SK-N-SH (cell line): Measurements from ENCODE around the gene CD96. TPM values are rescaled to one million over a fixed set of nuclear protein-coding genes. Genes with fewer than 3 reads are reported as not detected.

Experiments
- CTCF ChIA-PET: fragments of 300-600, 350-600 bp; formaldehyde crosslinking; extraction: SDS; loops from one replicate; lab custom pipeline; 2021; lab: Yijun Ruan, JAX
- POLR2A ChIA-PET: fragments of 350-600 bp; sonication (Branson Sonifier 250); formaldehyde crosslinking; extraction: SDS; loops from one replicate; lab custom pipeline; 2020; ENCODE audit warnings: antibody characterized with exemption, inconsistent platforms; lab: Yijun Ruan, JAX
- DNase-seq: peaks from one replicate; pipeline ENCODE4 v3.0.0; 2012
- H2AFZ ChIP-seq: fragments of 200-600 bp; sonication (generic); 2 replicates; pipeline ENCODE4 v1.8.1; 2016; ENCODE audit warnings: antibody characterized with exemption, mild to moderate bottlenecking, low read depth
- H3F3A ChIP-seq: fragments of 200-600 bp; sonication (generic); replicated peaks from 2 replicates; pipeline ENCODE3; 2016; ENCODE audit warnings: antibody characterized with exemption, mild to moderate bottlenecking; ENCODE audit not compliant: insufficient read depth
- H3K27ac ChIP-seq, 2 experiments: fragments of 200-500 bp in 1 of 2; fragments of 200-600 bp in 1 of 2; sonication (Bioruptor generic) in 1 of 2; sonication (generic), shearing (Covaris generic) in 1 of 2; 2 replicates each; pipeline versions ENCODE4 v1.5.1 to v1.6.1; 2014 to 2016; ENCODE audit warnings: low read depth in 2 of 2, inconsistent platforms in 1 of 2, low read length in 1 of 2, mild to moderate bottlenecking in 1 of 2, mixed read lengths in 1 of 2
- H3K27me3 ChIP-seq: fragments of 200-600 bp; sonication (generic), shearing (Covaris generic); 2 replicates; pipeline ENCODE4 v1.6.1; 2016; ENCODE audit warnings: mixed run types; ENCODE audit not compliant: insufficient read depth
- H3K36me3 ChIP-seq, 2 experiments: fragments of 200-500 bp in 1 of 2; fragments of 200-600 bp in 1 of 2; sonication (Bioruptor generic) in 1 of 2; sonication (generic) in 1 of 2; replicated peaks in 1 of 2; 2 replicates each; pipeline versions ENCODE3 to v1.5.1; 2014 to 2016; ENCODE audit warnings: low read length in 1 of 2, mild to moderate bottlenecking in 1 of 2; ENCODE audit not compliant: insufficient read depth in 2 of 2, control insufficient read depth in 1 of 2
- H3K4me1 ChIP-seq, 2 experiments: fragments of 200-500 bp in 1 of 2; fragments of 200-600 bp in 1 of 2; sonication (Bioruptor generic) in 1 of 2; sonication (generic), shearing (Covaris generic) in 1 of 2; 2 replicates each; pipeline versions ENCODE4 v1.5.1 to v1.6.1; 2014 to 2016; ENCODE audit warnings: low read depth in 1 of 2, low read length in 1 of 2, mixed run types in 1 of 2; ENCODE audit not compliant: insufficient read depth in 2 of 2, control insufficient read depth in 1 of 2
- H3K4me2 ChIP-seq: fragments of 200-600 bp; sonication (generic), shearing (Covaris generic); 2 replicates; pipeline ENCODE4 v1.6.1; 2017; ENCODE audit warnings: mixed run types
- H3K4me3 ChIP-seq, 2 experiments: fragments of 200-500 bp in 1 of 2; fragments of 200-600 bp in 1 of 2; sonication (Bioruptor generic) in 1 of 2; sonication (generic), shearing (Covaris generic) in 1 of 2; 2 replicates each; pipeline versions ENCODE4 v1.5.1 to v1.8.1; 2014 to 2016; ENCODE audit warnings: low read depth in 2 of 2, inconsistent platforms in 1 of 2, low read length in 1 of 2, mild to moderate bottlenecking in 1 of 2, mixed read lengths in 1 of 2, moderate library complexity in 1 of 2
- H3K79me2 ChIP-seq: fragments of 200-600 bp; sonication (generic); 2 replicates; pipeline ENCODE4 v1.8.1; 2017; ENCODE audit warnings: mild to moderate bottlenecking; ENCODE audit not compliant: insufficient read depth
- H3K9ac ChIP-seq: fragments of 200-600 bp; sonication (generic); 2 replicates; pipeline ENCODE4 v1.6.1; 2017; ENCODE audit warnings: mixed run types
- H3K9me2 ChIP-seq: fragments of 200-600 bp; sonication (generic); 2 replicates; pipeline ENCODE4 v1.6.1; 2017; ENCODE audit warnings: mixed run types
- H3K9me3 ChIP-seq: fragments of 200-600 bp; sonication (generic); 2 replicates; pipeline ENCODE4 v1.6.1; 2017; ENCODE audit warnings: mixed run types, mild to moderate bottlenecking, moderate library complexity
- H4K20me1 ChIP-seq: fragments of 200-600 bp; sonication (generic); 2 replicates; pipeline ENCODE4 v1.6.1; 2017; ENCODE audit warnings: mild to moderate bottlenecking, mixed run types; ENCODE audit not compliant: insufficient read depth
- EP300 ChIP-seq, 2 experiments: IDR thresholded peaks; 2 replicates each; pipeline versions ENCODE4 v1.4.0 to v1.6.1; 2012; ENCODE audit warnings: borderline replicate concordance in 1 of 2, low read depth in 1 of 2, low read length in 1 of 2
- FOSL2 ChIP-seq: IDR thresholded peaks from 2 replicates; pipeline ENCODE4 v1.4.0; 2012; ENCODE audit warnings: low read depth, mild to moderate bottlenecking, moderate library complexity, borderline replicate concordance
- FOXJ3 ChIP-seq: sonication (generic); formaldehyde crosslinking; IDR thresholded peaks from 2 replicates; pipeline ENCODE4 v1.5.1; 2020; ENCODE audit warnings: mild to moderate bottlenecking, missing genetic modification reagents
- FOXM1 ChIP-seq: IDR thresholded peaks from 2 replicates; pipeline ENCODE4 v1.4.0; 2012; ENCODE audit warnings: low read depth, mild to moderate bottlenecking
- GABPA ChIP-seq: IDR thresholded peaks from 2 replicates; pipeline ENCODE4 v1.4.0; 2012; ENCODE audit warnings: low read depth, mild to moderate bottlenecking
- GATA2 ChIP-seq: sonication (generic); formaldehyde crosslinking; IDR thresholded peaks from 2 replicates; pipeline ENCODE4 v1.5.0; 2020; ENCODE audit warnings: mild to moderate bottlenecking, missing genetic modification reagents
- JUND ChIP-seq: IDR thresholded peaks from 2 replicates; pipeline ENCODE4 v1.4.0; 2012
- MEF2A ChIP-seq: IDR thresholded peaks from 2 replicates; pipeline ENCODE4 v1.4.0; 2012; ENCODE audit warnings: low read depth, borderline replicate concordance
- NRF1 ChIP-seq: IDR thresholded peaks from 2 replicates; pipeline ENCODE4 v1.6.1; 2012; ENCODE audit warnings: low read depth, mild to moderate bottlenecking, low read length
- RCOR1 ChIP-seq: fragments of 150-350 bp; IDR thresholded peaks from 2 replicates; pipeline ENCODE4 v1.6.1; 2017; ENCODE audit warnings: antibody characterized with exemption, low read length
- RFX5 ChIP-seq: IDR thresholded peaks from 2 replicates; pipeline ENCODE4 v1.6.1; 2012; ENCODE audit warnings: mild to moderate bottlenecking, improper control_type of control experiment, low read length
- TAF1 ChIP-seq: IDR thresholded peaks from 2 replicates; pipeline ENCODE4 v1.6.1; 2012; ENCODE audit warnings: low read depth, mild to moderate bottlenecking, low read length, moderate library complexity, borderline replicate concordance
- TCF12 ChIP-seq: IDR thresholded peaks from 2 replicates; pipeline ENCODE4 v1.4.0; 2012
- TEAD4 ChIP-seq: IDR thresholded peaks from 2 replicates; pipeline ENCODE4 v1.4.0; 2012; ENCODE audit warnings: mild to moderate bottlenecking, borderline replicate concordance; ENCODE audit not compliant: insufficient read depth
- YY1 ChIP-seq: IDR thresholded peaks from 2 replicates; pipeline ENCODE4 v1.4.0; 2012; ENCODE audit warnings: low read depth, mild to moderate bottlenecking
- WGBS: methylation state at CpG from one replicate; pipeline ENCODE4 v1.1.6; 2017; ENCODE audit warnings: low lambda C conversion rate; 5-methylcytosine and 5-hydroxymethylcytosine counted together
- polyA plus RNA-seq, 3 experiments: library from polyadenylated mRNA; depleted of rRNA; stranded (reverse); fragments of >200 nt; gene quantifications; 2 replicates each; pipeline ENCODE4 v1.2.3, GENCODE V29; 2012
- TF ChIP-seq, protein P1 (sequence below): IDR thresholded peaks from 2 replicates; pipeline ENCODE4; 2012
- TF ChIP-seq, protein P2 (sequence below): IDR thresholded peaks from 2 replicates; pipeline ENCODE4 v1.4.0; 2012; ENCODE audit warnings: low read depth, borderline replicate concordance
- TF ChIP-seq, protein P3 (sequence below): fragments of 150-350 bp; IDR thresholded peaks from 2 replicates; pipeline ENCODE4 v1.6.1; 2017; ENCODE audit warnings: antibody characterized with exemption, low read length, low read depth, borderline replicate concordance
- TF ChIP-seq, protein P4 (sequence below): fragments of 200-600 bp; sonication (generic); IDR thresholded peaks from 2 replicates; pipeline ENCODE4 v1.6.1; 2017; ENCODE audit warnings: antibody characterized with exemption, mild to moderate bottlenecking, moderate library complexity
- TF ChIP-seq, protein P5 (sequence below): IDR thresholded peaks from 2 replicates; pipeline ENCODE4 v1.4.0; 2012; ENCODE audit warnings: low read depth

The CD96 gene
- polyA plus RNA-seq, 1 of the 3 experiments (the other 2 are of a cell fraction), result 0.02 TPM

DNA sequence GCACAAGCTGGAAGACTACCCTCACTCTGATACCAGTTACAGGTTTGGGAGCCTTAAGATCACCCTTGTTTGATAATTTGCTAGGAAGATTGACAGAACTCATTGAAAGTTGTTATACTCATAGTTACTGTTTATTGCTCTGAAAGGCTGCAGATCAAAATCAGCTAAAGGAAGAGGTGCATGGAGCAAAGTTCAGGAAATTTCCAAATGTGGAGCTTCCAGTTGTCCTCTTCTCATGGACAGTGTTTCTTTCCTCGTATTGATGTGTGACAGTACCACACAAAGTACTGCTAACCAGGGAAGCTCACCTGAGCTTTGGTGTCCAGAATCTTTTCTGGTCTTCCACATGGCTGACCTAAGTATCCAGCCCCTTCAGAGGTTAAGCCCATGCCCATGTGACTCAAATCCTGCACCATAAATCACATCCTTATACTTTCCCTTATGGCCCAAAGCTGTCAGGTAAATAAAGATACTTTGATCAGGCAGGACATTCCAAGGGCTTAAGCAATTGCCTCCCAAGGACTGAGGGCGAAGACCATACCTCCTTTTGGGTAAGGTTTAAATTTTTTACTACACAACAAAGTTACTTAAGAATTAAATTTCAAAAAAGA lies 146.3 kb downstream of the CD96 start:
- Histone ChIP-seq H3K4me1 (peaks cover 5 to 22% of the 10 kb centered on the region in 2 experiments), H3K9me3 (no peaks in the 10 kb centered on the region), H3F3A (peaks cover 25% of the 10 kb centered on the region), H3K79me2 (peaks cover 93% of the 10 kb centered on the region), H3K4me2 (no peak overlapping the region), H3K27ac (no peak overlapping the region), H4K20me1 (no peaks in the 10 kb centered on the region), H3K36me3 (no peaks in the 10 kb centered on the region), H3K4me3 (no peak overlapping the region), H2AFZ (no peak overlapping the region), H3K9me2 (no peaks in the 10 kb centered on the region), H3K9ac (no peak overlapping the region), H3K27me3 (no peaks in the 10 kb centered on the region)
- DNase-seq, result no peak
- TF ChIP-seq JUND (no peak), FOSL2 (no peak), FOXM1 (no peak), TEAD4 (no peak), YY1 (no peak), GATA2 (no peak), EP300 (IDR thresholded peaks at IDR 0.05; ENCODE audit: borderline replicate concordance in 1 of 2, low read depth in 1 of 2, low read length in 1 of 2) (no peak), NRF1 (no peak), MEF2A (no peak), FOXJ3 (CRISPR knock-in tag) (no peak), RFX5 (no peak), GABPA (no peak), RCOR1 (no peak), TAF1 (no peak), TCF12 (no peak)
- TF ChIP-seq, protein P1, sequence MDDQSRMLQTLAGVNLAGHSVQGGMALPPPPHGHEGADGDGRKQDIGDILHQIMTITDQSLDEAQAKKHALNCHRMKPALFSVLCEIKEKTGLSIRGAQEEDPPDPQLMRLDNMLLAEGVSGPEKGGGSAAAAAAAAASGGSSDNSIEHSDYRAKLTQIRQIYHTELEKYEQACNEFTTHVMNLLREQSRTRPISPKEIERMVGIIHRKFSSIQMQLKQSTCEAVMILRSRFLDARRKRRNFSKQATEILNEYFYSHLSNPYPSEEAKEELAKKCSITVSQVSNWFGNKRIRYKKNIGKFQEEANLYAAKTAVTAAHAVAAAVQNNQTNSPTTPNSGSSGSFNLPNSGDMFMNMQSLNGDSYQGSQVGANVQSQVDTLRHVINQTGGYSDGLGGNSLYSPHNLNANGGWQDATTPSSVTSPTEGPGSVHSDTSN, result no peak
- TF ChIP-seq, protein P2, sequence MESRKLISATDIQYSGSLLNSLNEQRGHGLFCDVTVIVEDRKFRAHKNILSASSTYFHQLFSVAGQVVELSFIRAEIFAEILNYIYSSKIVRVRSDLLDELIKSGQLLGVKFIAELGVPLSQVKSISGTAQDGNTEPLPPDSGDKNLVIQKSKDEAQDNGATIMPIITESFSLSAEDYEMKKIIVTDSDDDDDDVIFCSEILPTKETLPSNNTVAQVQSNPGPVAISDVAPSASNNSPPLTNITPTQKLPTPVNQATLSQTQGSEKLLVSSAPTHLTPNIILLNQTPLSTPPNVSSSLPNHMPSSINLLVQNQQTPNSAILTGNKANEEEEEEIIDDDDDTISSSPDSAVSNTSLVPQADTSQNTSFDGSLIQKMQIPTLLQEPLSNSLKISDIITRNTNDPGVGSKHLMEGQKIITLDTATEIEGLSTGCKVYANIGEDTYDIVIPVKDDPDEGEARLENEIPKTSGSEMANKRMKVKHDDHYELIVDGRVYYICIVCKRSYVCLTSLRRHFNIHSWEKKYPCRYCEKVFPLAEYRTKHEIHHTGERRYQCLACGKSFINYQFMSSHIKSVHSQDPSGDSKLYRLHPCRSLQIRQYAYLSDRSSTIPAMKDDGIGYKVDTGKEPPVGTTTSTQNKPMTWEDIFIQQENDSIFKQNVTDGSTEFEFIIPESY, result no peak
- TF ChIP-seq, protein P3, sequence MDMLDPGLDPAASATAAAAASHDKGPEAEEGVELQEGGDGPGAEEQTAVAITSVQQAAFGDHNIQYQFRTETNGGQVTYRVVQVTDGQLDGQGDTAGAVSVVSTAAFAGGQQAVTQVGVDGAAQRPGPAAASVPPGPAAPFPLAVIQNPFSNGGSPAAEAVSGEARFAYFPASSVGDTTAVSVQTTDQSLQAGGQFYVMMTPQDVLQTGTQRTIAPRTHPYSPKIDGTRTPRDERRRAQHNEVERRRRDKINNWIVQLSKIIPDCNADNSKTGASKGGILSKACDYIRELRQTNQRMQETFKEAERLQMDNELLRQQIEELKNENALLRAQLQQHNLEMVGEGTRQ, result no peak
- TF ChIP-seq, protein P4, sequence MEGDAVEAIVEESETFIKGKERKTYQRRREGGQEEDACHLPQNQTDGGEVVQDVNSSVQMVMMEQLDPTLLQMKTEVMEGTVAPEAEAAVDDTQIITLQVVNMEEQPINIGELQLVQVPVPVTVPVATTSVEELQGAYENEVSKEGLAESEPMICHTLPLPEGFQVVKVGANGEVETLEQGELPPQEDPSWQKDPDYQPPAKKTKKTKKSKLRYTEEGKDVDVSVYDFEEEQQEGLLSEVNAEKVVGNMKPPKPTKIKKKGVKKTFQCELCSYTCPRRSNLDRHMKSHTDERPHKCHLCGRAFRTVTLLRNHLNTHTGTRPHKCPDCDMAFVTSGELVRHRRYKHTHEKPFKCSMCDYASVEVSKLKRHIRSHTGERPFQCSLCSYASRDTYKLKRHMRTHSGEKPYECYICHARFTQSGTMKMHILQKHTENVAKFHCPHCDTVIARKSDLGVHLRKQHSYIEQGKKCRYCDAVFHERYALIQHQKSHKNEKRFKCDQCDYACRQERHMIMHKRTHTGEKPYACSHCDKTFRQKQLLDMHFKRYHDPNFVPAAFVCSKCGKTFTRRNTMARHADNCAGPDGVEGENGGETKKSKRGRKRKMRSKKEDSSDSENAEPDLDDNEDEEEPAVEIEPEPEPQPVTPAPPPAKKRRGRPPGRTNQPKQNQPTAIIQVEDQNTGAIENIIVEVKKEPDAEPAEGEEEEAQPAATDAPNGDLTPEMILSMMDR, result no peak
- TF ChIP-seq, protein P5, sequence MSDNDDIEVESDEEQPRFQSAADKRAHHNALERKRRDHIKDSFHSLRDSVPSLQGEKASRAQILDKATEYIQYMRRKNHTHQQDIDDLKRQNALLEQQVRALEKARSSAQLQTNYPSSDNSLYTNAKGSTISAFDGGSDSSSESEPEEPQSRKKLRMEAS, result no peak
- WGBS, result 90% methylated on average over 2 of the region's 2 CpGs
- ChIA-PET CTCF (interaction anchor here (0.7 to 5.5 kb wide), 5 partner anchors 10 to 29 kb away, joined by 3 to 28 read pairs (median 3); no protein-coding TSS in a partner anchor), POLR2A (no interaction called here)
